HG02884 (cell line): ENCODE measurements around the gene SLCO2B1.

ENCODE experiments used
- ATAC-seq: cut with Tn5 transposase; IDR thresholded peaks from one replicate; pipeline ENCODE4 v1.9.1; 2021; ENCODE audit warnings: mild to moderate bottlenecking, moderate library complexity; ENCODE audit not compliant: unreplicated experiment

Gene SLCO2B1

DNA sequence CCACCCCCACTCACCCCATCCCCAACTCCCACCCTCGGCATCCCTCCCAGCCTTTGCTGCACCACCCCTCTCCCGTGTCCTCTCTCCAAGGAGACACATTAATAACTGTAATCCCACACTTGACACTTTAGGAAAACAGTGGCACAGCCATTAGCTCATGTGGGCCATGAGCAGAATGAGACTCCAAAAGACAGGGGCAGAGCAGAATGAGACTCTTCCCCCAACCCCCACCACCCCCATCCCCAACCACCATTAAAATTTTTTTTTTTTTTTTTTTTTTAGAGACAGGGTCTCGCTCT, 6.2 kb upstream of the SLCO2B1 start:
- ATAC-seq = no peak

GRCh38 chr11:75145196-75145971, 5.5 kb upstream of the SLCO2B1 start:
- no peak for ATAC-seq

DNA sequence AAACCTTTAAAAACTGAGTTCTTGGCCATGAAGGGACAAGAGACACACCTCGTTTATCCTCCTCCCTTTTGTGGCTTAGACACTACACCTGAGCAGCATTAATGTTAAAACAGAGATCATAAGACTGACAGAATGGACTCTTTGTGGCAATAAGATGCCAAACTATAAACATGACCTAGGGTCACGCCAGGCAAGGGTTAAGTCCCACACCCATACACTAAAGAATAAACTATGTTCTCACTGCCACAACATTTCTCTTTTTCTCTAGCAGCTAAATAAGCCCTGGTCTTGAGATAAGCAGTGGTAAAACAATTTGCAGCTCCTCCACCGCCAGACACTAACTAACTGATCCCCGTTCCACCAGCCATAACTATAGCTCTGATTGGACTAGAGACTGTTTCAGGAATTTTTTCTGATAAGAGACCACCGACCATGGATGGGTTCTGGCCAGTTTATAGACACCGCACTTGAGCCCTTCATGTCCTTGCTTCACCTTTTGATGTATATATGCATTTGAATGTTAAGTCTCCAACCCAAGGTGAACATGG, 4.9 kb upstream of the SLCO2B1 start:
- no peak for ATAC-seq

DNA sequence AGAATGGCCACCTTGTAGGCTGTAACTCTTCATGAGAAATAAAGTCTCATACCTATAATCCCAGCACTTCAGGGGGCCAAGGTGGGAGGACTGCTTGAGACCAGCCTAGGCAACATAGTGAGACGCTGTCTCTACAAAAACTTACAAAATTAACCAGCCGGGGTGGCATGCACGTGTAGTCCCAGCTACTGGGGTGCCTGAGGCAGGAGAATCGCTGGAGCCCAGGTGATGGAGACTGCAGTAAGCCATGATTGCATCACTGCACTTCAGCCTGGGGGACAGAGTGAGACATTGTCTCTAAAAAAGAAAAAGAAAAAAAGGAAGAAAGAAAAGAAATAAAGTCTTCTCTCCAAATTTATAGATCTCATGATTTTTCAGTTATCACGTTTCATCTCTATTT, 4.2 kb upstream of the SLCO2B1 start:
- ATAC-seq = no peak

- ATAC-seq = no peak
Observed at GRCh38 chr11:75147191-75147874, 3.6 kb upstream of the SLCO2B1 start.

DNA sequence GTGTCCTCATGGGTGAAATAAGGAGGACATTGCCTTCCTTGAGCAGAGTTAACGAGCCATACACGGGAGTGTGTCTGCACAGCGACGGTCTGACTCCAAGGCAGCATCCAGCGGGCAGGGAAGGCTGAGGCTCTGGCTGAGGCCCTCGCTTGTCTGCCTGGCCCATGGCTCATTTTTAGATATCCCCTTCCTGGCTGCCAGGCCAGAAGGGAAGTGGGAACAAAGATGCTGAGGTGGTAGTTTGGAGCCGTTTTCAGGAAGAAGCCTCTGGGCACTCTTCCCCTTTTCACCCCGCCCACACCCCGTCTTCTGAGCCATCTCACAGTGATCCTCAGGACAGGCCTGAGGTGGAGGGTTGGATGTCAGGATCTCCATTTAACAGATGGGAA, 3.0 kb upstream of the SLCO2B1 start:
- ATAC-seq = no peak

DNA sequence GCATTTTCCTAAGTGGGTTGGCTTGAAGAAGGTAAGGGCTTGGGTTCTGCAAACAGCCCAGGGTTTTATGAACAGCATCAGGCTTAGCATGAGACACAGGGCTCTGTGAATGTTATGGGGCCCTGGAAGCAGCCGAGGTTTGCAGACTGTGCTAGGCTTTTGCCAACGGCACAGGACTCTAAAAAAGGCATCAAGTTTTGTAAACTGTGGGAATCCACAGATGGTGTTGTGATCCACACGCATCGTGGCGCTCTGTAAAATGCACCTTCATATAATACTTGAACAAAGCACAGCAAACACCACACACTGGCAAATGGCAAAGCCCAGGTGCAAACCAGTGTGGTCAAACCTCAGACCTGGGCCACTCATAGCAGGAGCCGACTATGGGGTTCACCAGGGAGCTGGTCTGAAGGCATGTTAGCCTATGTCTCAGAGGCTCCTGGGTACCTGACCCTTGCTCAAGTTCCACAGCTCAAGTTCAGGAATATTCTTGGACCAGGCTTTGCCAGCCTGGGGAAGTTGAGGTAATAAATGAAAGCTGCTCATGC, 2.4 kb upstream of the SLCO2B1 start:
- ATAC-seq = no peak

DNA sequence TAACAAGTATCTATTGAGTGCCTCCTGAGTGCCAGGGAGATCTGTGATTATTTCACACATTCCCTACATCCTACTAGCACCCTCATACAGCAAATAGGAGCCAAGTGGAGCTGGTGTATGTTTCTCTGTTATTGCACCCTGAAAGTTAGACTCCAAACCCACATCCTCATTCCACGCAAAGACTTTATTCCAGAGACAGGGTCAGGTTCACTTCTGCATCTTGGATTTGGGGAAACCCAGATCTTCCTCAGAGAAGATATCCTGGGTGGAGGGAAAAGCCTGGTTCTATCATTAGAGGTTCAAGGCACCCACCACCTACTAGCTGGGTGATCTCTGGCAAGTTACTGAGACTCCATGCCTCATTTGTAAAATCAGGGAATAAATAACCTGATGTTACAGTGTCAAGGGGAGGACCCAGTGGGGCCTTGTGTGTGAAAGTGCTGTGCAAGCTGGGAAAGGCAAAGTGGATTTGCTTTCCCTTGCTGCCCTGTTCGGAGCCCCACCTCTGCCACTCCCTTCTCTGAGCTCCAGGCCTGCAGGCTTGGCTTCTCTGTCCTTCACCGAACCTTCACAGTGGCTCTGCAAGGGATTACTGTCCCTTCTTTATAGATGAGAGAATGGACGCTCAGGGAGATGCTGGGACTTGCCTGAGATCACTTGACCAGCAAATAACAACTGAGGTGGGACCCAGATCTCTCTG, 991 bp upstream of the SLCO2B1 start:
- ATAC-seq = no peak

- no peak for ATAC-seq
Observed at GRCh38 chr11:75151346-75152047, 590 bp downstream of the SLCO2B1 start.

DNA sequence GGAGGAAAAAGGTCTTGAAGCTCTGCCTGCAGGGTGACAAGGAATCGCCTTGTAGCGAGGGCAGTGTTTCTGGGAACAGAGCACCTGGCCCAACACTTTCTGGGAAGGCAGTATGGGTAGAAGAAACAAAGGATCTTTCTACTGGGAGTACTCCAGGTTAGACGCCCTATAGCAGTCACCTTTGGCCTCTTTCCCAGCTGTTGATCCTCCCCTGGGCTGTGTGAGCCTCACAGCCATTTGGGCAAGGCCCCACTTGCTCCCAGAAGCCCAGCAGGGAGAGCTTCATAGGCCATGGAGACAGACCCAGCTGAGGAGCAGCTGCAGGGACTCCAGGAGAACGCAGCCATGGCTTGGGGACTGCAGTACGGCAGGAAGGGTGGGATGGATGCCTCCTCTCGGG, 1.2 kb downstream of the SLCO2B1 start:
- no peak for ATAC-seq

DNA sequence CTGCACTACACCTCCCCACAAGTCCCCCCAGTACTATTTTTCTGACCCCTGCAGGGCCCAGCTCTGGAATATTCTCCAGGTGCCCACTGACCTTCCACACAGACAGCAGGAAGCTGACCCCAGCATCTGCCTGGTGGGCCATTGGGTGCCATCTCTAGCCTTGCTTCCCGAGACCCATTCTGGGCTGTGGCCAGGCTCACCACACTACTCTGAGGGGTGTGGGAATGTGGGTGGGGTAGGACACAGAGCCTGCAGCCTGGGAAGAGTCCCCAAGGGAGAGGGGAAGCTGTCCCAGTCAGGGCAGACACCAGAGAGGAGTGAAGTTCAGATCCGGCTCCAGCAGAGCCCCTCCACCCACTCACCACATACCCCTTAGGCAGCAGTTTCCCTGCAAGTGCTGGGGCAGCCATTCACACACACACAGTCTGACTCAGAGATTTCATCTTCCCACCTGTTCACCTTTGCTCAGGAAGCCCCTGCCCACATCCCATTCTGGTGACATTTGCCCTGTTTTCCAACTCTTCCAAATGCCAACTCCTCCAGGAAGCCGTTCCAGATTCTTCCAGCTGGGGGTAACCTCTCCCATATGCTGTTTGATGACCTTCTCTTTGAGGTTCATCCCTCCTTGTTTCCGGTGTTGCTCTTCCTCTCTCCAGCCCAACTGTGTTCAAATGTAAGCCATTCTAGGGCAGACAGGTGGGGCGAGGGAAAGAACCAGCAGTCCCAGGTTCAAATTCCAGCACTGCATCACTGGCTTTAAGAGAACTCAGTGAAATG, 1.9 kb downstream of the SLCO2B1 start:
- ATAC-seq = no peak

- no peak for ATAC-seq
Observed at GRCh38 chr11:75154646-75155569, 4.0 kb downstream of the SLCO2B1 start.

GRCh38 chr11:75155570-75156422, 4.9 kb downstream of the SLCO2B1 start:
- no peak for ATAC-seq

GRCh38 chr11:75158241-75158640, 7.3 kb downstream of the SLCO2B1 start:
- no peak for ATAC-seq

DNA sequence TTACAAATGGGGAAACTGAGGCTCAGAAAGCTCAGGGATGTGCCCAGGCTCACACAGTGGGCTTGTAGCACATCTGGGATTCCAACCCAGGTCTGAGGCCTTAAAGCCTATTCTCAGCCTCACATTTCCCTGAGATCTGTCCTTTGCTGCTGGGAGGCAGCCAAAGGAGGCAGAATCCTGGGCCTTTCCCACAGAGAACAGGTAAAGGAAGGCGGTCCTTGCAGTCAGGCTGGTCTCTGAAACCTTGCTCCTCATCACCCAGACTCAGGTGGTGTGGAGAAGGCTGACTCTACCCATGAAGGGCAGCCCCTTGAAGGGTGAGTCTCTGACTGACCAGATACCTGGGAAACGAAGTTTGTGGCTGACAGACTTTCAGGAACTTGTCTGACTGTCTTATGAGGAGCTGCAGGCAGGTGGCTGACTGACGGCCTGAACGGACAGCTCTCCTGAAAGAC, 7.8 kb downstream of the SLCO2B1 start:
- ATAC-seq = no peak

GRCh38 chr11:75159151-75159953, 8.4 kb downstream of the SLCO2B1 start:
- no peak for ATAC-seq

GRCh38 chr11:75160220-75160757, 9.4 kb downstream of the SLCO2B1 start:
- ATAC-seq = no peak
